Measurements from ENCODE around the gene ANKS1B.

- TF ChIP-seq ZC3H10 (CRISPR knock-in tag; IDR thresholded peaks at IDR 0.05) = no peak
- no peak for TF ChIP-seq RARB (CRISPR knock-in tag; IDR thresholded peaks at IDR 0.05)
- TF ChIP-seq ZNF565 (CRISPR knock-in tag; conservative IDR thresholded peaks at IDR 0.05; ENCODE audit: low read depth) = no peak
- TF ChIP-seq, protein P1, sequence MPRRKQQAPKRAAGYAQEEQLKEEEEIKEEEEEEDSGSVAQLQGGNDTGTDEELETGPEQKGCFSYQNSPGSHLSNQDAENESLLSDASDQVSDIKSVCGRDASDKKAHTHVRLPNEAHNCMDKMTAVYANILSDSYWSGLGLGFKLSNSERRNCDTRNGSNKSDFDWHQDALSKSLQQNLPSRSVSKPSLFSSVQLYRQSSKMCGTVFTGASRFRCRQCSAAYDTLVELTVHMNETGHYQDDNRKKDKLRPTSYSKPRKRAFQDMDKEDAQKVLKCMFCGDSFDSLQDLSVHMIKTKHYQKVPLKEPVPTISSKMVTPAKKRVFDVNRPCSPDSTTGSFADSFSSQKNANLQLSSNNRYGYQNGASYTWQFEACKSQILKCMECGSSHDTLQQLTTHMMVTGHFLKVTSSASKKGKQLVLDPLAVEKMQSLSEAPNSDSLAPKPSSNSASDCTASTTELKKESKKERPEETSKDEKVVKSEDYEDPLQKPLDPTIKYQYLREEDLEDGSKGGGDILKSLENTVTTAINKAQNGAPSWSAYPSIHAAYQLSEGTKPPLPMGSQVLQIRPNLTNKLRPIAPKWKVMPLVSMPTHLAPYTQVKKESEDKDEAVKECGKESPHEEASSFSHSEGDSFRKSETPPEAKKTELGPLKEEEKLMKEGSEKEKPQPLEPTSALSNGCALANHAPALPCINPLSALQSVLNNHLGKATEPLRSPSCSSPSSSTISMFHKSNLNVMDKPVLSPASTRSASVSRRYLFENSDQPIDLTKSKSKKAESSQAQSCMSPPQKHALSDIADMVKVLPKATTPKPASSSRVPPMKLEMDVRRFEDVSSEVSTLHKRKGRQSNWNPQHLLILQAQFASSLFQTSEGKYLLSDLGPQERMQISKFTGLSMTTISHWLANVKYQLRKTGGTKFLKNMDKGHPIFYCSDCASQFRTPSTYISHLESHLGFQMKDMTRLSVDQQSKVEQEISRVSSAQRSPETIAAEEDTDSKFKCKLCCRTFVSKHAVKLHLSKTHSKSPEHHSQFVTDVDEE (CRISPR knock-in tag; IDR thresholded peaks at IDR 0.05) = no peak
- no peak for TF ChIP-seq PPARA (CRISPR knock-in tag; IDR thresholded peaks at IDR 0.05; ENCODE audit: borderline replicate concordance)
- TF ChIP-seq, protein P2, sequence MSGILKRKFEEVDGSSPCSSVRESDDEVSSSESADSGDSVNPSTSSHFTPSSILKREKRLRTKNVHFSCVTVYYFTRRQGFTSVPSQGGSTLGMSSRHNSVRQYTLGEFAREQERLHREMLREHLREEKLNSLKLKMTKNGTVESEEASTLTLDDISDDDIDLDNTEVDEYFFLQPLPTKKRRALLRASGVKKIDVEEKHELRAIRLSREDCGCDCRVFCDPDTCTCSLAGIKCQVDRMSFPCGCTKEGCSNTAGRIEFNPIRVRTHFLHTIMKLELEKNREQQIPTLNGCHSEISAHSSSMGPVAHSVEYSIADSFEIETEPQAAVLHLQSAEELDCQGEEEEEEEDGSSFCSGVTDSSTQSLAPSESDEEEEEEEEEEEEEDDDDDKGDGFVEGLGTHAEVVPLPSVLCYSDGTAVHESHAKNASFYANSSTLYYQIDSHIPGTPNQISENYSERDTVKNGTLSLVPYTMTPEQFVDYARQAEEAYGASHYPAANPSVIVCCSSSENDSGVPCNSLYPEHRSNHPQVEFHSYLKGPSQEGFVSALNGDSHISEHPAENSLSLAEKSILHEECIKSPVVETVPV (CRISPR knock-in tag; IDR thresholded peaks at IDR 0.05) = no peak
- TF ChIP-seq CSDC2 (CRISPR knock-in tag; IDR thresholded peaks at IDR 0.05) = no peak
- TF ChIP-seq ZNF70 (CRISPR knock-in tag; IDR thresholded peaks at IDR 0.05) = no peak
- TF ChIP-seq, protein P3, sequence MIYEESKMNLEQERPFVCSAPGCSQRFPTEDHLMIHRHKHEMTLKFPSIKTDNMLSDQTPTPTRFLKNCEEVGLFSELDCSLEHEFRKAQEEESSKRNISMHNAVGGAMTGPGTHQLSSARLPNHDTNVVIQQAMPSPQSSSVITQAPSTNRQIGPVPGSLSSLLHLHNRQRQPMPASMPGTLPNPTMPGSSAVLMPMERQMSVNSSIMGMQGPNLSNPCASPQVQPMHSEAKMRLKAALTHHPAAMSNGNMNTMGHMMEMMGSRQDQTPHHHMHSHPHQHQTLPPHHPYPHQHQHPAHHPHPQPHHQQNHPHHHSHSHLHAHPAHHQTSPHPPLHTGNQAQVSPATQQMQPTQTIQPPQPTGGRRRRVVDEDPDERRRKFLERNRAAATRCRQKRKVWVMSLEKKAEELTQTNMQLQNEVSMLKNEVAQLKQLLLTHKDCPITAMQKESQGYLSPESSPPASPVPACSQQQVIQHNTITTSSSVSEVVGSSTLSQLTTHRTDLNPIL (CRISPR knock-in tag; IDR thresholded peaks at IDR 0.05; ENCODE audit: low read depth) = no peak
Measured at GRCh38 chr12:99704458-99704857, 280.3 kb downstream of the ANKS1B start.
